Loucy (cell line): ENCODE measurements around the gene JPH3.

Source experiments
- H2AFZ ChIP-seq: fragments of 200-600 bp; sonication (generic); 2 replicates; pipeline ENCODE4 v1.6.0; 2016; ENCODE audit warnings: antibody characterized with exemption, mild to moderate bottlenecking, low read length, moderate library complexity
- H3F3A ChIP-seq: fragments of 200-600 bp; 2 replicates; pipeline ENCODE4 v1.6.0; 2016; ENCODE audit warnings: antibody characterized with exemption, low read depth, mild to moderate bottlenecking
- H3K27me3 ChIP-seq: fragments of 200-600 bp; sonication (generic); 2 replicates; pipeline ENCODE4 v1.6.1; 2014; ENCODE audit warnings: low read length, mild to moderate bottlenecking; ENCODE audit not compliant: insufficient read depth, poor library complexity, severe bottlenecking
- H3K36me3 ChIP-seq: fragments of 200-600 bp; sonication (generic); 2 replicates; pipeline ENCODE4 v1.6.1; 2016; ENCODE audit warnings: low read length; ENCODE audit not compliant: insufficient read depth
- H3K4me1 ChIP-seq: fragments of 200-600 bp; sonication (generic); 2 replicates; pipeline ENCODE4 v1.5.1; 2014; ENCODE audit warnings: low read length, mild to moderate bottlenecking; ENCODE audit not compliant: insufficient read depth, poor library complexity, severe bottlenecking
- H3K4me2 ChIP-seq: fragments of 200-600 bp; sonication (generic); 2 replicates; pipeline ENCODE4 v1.6.0; 2014; ENCODE audit warnings: antibody characterized with exemption, low read length, low read depth, mild to moderate bottlenecking; ENCODE audit not compliant: poor library complexity, severe bottlenecking
- H3K4me3 ChIP-seq: fragments of 200-600 bp; sonication (generic); 2 replicates; pipeline ENCODE4 v1.5.1; 2014; ENCODE audit warnings: low read length, mild to moderate bottlenecking, mixed read lengths; ENCODE audit not compliant: poor library complexity, severe bottlenecking
- H3K79me2 ChIP-seq: fragments of 200-600 bp; sonication (generic); 2 replicates; pipeline ENCODE4 v1.6.1; 2014; ENCODE audit warnings: low read length; ENCODE audit not compliant: insufficient read depth
- H3K9ac ChIP-seq: fragments of 200-600 bp; sonication (generic); 2 replicates; pipeline ENCODE4 v1.6.0; 2014; ENCODE audit warnings: mild to moderate bottlenecking, low read depth, low read length, moderate library complexity; ENCODE audit not compliant: poor library complexity, severe bottlenecking
- H3K9me2 ChIP-seq: fragments of 200-600 bp; sonication (generic); replicated peaks from 2 replicates; pipeline ENCODE4 v1.6.1; 2016; ENCODE audit warnings: low read depth, low read length, mixed read lengths
- H3K9me3 ChIP-seq: fragments of 200-600 bp; sonication (generic); 2 replicates; pipeline ENCODE4 v1.6.1; 2014; ENCODE audit warnings: mild to moderate bottlenecking, antibody characterized with exemption, low read length, low read depth; ENCODE audit not compliant: insufficient read depth
- H4K20me1 ChIP-seq: fragments of 200-600 bp; sonication (generic); 2 replicates; pipeline ENCODE4 v1.6.0; 2014; ENCODE audit warnings: antibody characterized with exemption, low read length, mild to moderate bottlenecking; ENCODE audit not compliant: insufficient read depth, poor library complexity, severe bottlenecking
- CTCF ChIP-seq: fragments of 200-600 bp; sonication (generic); conservative IDR thresholded peaks from 2 replicates; pipeline ENCODE4 v1.5.1; 2014; ENCODE audit warnings: mild to moderate bottlenecking, antibody characterized with exemption, low read length
- EZH2phosphoT487 ChIP-seq: fragments of 200-600 bp; IDR thresholded peaks from 2 replicates; pipeline ENCODE4 v1.6.1; 2018; ENCODE audit warnings: antibody characterized with exemption, mild to moderate bottlenecking, moderate library complexity, borderline replicate concordance

Gene JPH3

DNA sequence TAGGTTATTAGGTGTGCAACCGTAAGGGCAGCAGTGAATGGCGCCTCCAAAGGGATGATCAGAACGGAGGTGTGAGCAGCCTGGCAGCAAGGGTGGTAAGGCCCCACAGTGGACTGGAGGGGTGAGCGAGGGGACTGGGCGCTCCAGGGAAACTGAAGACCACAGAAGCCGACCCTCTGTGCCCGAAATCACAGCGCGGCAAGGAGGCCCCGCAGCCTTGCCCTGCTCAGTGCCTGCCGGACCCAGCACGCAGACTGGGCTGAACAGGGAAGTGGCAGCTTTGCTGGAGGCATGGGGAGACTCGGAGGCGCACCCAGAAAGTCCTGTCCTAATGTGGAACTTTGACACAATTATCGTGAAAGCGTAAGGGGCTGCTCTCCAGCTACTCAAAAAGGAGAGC lies 125.0 kb downstream of the JPH3 start:
- Histone ChIP-seq H3K9me2 (no peaks in the 10 kb centered on the region), H3K9me3 (no peaks in the 10 kb centered on the region), H3K79me2 (no peaks in the 10 kb centered on the region), H2AFZ (no peak overlapping the region), H4K20me1 (no peaks in the 10 kb centered on the region), H3K27me3 (no peaks in the 10 kb centered on the region), H3K4me1 (no peaks in the 10 kb centered on the region), H3K9ac (no peak overlapping the region), H3F3A (no peaks in the 10 kb centered on the region), H3K36me3 (peaks cover 20% of the 10 kb centered on the region; the same call in 1 of the 2 replicates), H3K4me3 (no peak overlapping the region), H3K4me2 (no peak overlapping the region)
- TF ChIP-seq EZH2phosphoT487 (no peak), CTCF (no peak)

- Histone ChIP-seq H3K4me3 (no peak overlapping the region), H3K36me3 (peaks cover 20% of the 10 kb centered on the region; the same call in 1 of the 2 replicates), H3K9me3 (no peaks in the 10 kb centered on the region), H4K20me1 (no peaks in the 10 kb centered on the region), H3K4me2 (no peak overlapping the region), H3K9ac (no peak overlapping the region), H3K27me3 (no peaks in the 10 kb centered on the region), H3F3A (no peaks in the 10 kb centered on the region), H3K9me2 (no peaks in the 10 kb centered on the region), H2AFZ (no peak overlapping the region), H3K79me2 (no peaks in the 10 kb centered on the region), H3K4me1 (no peaks in the 10 kb centered on the region)
- TF ChIP-seq CTCF (no peak), EZH2phosphoT487 (no peak)
Observed at GRCh38 chr16:87728026-87728425, 125.7 kb downstream of the JPH3 start.

DNA sequence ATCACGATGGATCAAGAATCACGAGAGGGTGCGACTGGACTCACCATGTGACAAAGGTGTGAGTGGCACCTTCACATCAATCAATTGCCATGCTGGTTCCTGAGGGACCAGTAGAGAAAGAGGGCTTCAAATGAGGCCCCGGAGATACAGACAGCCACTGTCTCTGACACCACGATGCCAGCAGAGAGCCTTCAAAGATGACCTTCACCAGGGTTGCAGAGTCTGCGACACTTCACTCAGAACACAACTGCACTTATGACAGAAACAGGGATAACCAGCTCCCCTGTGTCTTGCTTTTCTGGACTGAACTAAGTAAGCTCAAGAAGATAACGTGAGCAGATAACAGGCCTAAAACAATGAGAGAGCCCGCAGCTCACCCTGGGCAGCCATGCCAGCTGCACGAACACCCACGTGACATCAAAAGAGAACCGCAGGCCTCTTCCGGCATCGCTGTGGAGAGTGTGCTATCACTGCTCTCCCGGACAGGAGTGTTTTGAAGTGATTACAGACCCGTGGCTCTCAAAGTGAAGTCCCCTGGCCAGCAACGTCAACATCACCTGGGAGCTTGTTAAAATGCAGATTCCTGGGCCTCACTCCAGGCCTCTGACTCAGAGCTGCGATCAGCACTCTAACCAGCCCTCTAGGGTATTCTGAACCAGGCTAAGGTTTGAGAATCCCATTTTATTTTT lies 127.1 kb downstream of the JPH3 start:
- Histone ChIP-seq H4K20me1 (no peaks in the 10 kb centered on the region), H3K4me2 (no peak overlapping the region)

More for the DNA sequence above, 127.1 kb downstream of the JPH3 start:
- no peak for TF ChIP-seq CTCF
- no peak for TF ChIP-seq EZH2phosphoT487
- H3K9me2 ChIP-seq: no peaks in the 10 kb centered on the region
- H3K36me3 ChIP-seq: peaks cover 20% of the 10 kb centered on the region; the same call in 1 of the 2 replicates
- H2AFZ ChIP-seq: no peak overlapping the region
- H3K9ac ChIP-seq: no peak overlapping the region
- H3F3A ChIP-seq: no peaks in the 10 kb centered on the region
- no peaks in the 10 kb centered on the region for H3K27me3 ChIP-seq
- no peaks in the 10 kb centered on the region for H3K9me3 ChIP-seq
- H3K4me3 ChIP-seq: no peak overlapping the region
- no peaks in the 10 kb centered on the region for H3K79me2 ChIP-seq
- no peaks in the 10 kb centered on the region for H3K4me1 ChIP-seq
